ENCODE data around the gene MPRIP. TPM values are rescaled to one million over a fixed set of nuclear protein-coding genes. Genes with fewer than 3 reads are reported as not detected.

The MPRIP gene
- total and polyA plus RNA-seq, 8 donors = 80.2 to 518 (median 190) TPM

GRCh38 chr17:17059301-17059890, 17.1 kb downstream of the MPRIP start:
- no peak for DNase-seq
- peaks cover 48 to 96% (median 81%) of the 10 kb centered on the region in 4 donors for H3K4me1 ChIP-seq
- 80 to 87% (median 84%) methylated on average over 10 of the region's 10 CpGs for WGBS, 5 donors

DNA sequence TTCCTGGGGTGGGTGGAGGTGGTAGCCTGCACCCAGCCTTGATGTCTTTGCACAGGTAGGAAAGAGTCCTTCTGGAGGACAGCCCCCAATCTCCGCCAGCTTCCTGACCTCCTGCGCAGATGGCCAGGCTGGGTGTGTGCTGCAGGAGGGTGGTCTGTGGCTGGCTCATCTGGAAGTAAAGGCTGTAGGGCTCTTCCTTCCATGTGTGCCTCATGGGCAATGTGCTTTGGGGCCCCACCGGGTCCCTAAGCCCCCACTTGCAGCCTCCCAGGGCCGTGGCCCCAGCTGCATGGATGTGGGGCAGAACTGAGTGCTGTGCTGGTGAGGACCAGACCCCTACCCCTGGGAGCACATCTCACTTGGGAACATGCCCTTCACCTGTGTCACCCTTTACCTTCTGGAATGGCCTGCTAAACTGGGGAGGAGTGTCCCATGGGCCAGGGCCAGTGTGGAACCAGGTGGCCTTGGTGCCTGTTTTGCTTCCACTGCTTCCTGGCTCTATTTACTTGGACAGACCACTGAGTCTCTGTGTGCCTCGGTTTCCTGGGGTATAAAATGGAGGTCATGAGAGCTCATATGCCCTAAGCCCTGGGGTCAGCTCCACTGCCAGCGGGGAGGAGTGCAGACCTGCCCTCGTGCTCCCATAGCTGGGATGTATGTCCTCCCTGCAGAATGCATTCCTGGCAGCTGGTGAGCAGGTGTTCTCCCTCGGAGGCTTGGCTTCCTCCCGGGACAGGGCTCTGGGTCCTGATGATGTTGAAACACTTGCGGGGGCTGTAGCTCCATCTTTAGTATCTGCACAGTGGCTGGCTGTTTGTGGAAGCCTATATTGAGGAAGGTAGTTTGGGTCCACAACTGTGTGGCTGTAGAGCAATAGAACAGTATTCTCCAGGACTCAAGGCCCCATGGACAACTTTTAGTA, 18.0 kb downstream of the MPRIP start:
- DNase-seq = no peak
- peaks cover 41 to 93% (median 80%) of the 10 kb centered on the region in 4 donors for H3K4me1 ChIP-seq
- WGBS, 5 donors = 66 to 85% (median 82%) methylated on average over 8 to 10 of the region's 10 CpGs
- no peak overlapping the region for H3K27ac ChIP-seq
- no peak overlapping the region for H3K4me3 ChIP-seq
- intact Hi-C loops (cut with DNase I; ENCODE audit: low total_unique reads) = no loop called here
- TF ChIP-seq POLR2AphosphoS5 (IDR thresholded peaks at IDR 0.05) (no peak), EP300 (IDR thresholded peaks at IDR 0.05) (no peak), POLR2A (IDR thresholded peaks at IDR 0.05) (no peak), CTCF (IDR thresholded peaks at IDR 0.05) (no peak)
- no peaks in the 10 kb centered on the region for H3K27me3 ChIP-seq
- H3K36me3 ChIP-seq = peaks cover 0 to 46% (median 11%) of the 10 kb centered on the region in 4 donors
- H3K9me3 ChIP-seq = no peaks in the 10 kb centered on the region

More at GRCh38 chr17:17059301-17059890, 17.1 kb downstream of the MPRIP start:
- H3K27ac ChIP-seq = no peak overlapping the region
- H3K36me3 ChIP-seq = peaks cover 0 to 46% (median 13%) of the 10 kb centered on the region in 4 donors
- H3K9me3 ChIP-seq = no peaks in the 10 kb centered on the region
- no peak overlapping the region for H3K4me3 ChIP-seq
- H3K27me3 ChIP-seq = no peaks in the 10 kb centered on the region
- no peak for TF ChIP-seq POLR2AphosphoS5 (IDR thresholded peaks at IDR 0.05)
- TF ChIP-seq CTCF (IDR thresholded peaks at IDR 0.05) = no peak
- no peak for TF ChIP-seq EP300 (IDR thresholded peaks at IDR 0.05)
- no peak for TF ChIP-seq POLR2A (IDR thresholded peaks at IDR 0.05)
- intact Hi-C loops (cut with DNase I; ENCODE audit: low total_unique reads) = no loop called here

DNA sequence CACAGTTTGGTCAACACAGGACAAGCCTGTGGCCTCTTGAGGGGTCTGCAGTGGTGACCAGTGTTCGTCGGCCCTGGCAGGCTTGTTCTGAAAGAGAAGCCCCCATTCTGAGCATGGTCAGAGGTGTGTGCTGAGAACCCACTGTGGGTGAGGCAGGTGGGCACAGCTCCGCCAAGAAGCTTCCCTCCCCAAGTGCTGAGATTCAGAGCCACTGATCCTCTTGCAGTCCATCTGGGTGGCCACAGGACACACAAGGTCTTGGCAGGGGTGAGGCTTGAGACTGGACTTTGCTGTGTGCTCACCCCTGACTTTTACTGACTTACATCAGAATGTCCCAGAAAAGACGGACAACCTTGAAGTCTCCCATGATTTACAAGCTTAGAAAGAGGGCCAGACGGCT, 18.7 kb downstream of the MPRIP start:
- Histone ChIP-seq H3K4me1 (peaks cover 34 to 89% (median 73%) of the 10 kb centered on the region in 4 donors), H3K27ac (no peak overlapping the region), H3K36me3 (peaks cover 0 to 46% (median 11%) of the 10 kb centered on the region in 4 donors), H3K27me3 (no peaks in the 10 kb centered on the region), H3K9me3 (no peaks in the 10 kb centered on the region), H3K4me3 (no peak overlapping the region)
- 79 to 91% (median 85%) methylated on average over 4 to 5 of the region's 5 CpGs for WGBS, 5 donors
- no peak for DNase-seq
- intact Hi-C loops (cut with DNase I; ENCODE audit: low total_unique reads) = no loop called here
- TF ChIP-seq POLR2A (IDR thresholded peaks at IDR 0.05) (no peak), POLR2AphosphoS5 (IDR thresholded peaks at IDR 0.05) (no peak), CTCF (IDR thresholded peaks at IDR 0.05) (no peak), EP300 (IDR thresholded peaks at IDR 0.05) (no peak)

- TF ChIP-seq CTCF (IDR thresholded peaks at IDR 0.05) (no peak), POLR2AphosphoS5 (IDR thresholded peaks at IDR 0.05) (no peak), EP300 (IDR thresholded peaks at IDR 0.05) (no peak), POLR2A (IDR thresholded peaks at IDR 0.05) (no peak)
- Histone ChIP-seq H3K27ac (peak overlapping the region in 1 of 5 donors; percentile 19), H3K4me1 (peaks cover 30 to 88% (median 69%) of the 10 kb centered on the region in 4 donors), H3K4me3 (no peak overlapping the region), H3K36me3 (peaks cover 0 to 46% (median 11%) of the 10 kb centered on the region in 4 donors), H3K9me3 (no peaks in the 10 kb centered on the region), H3K27me3 (no peaks in the 10 kb centered on the region)
- no peak for DNase-seq
- WGBS, 5 donors = 60 to 79% (median 69%) methylated on average over 2 to 3 of the region's 3 CpGs
- intact Hi-C loops (cut with DNase I; ENCODE audit: low total_unique reads) = no loop called here
Measured at GRCh38 chr17:17061516-17061915, 19.3 kb downstream of the MPRIP start.
